Activated CD4-positive, alpha-beta T cell treated with anti-CD3 and anti-CD28 coated beads for 48 hours (primary cell): ENCODE data around the gene FRMD3.
"Not testable (repeated sequence)": the region's sequence is repeated elsewhere in the genome, so short reads cannot be mapped to it uniquely, and the experiment has no call there.

ENCODE experiments used
- DNase-seq: peaks from one replicate; pipeline ENCODE4 v3.0.0-alpha.2; 2020

FRMD3 gene

GRCh38 chr9:83384214-83384613 lies 154.0 kb downstream of the FRMD3 start:
- DNase-seq: no peak

DNA sequence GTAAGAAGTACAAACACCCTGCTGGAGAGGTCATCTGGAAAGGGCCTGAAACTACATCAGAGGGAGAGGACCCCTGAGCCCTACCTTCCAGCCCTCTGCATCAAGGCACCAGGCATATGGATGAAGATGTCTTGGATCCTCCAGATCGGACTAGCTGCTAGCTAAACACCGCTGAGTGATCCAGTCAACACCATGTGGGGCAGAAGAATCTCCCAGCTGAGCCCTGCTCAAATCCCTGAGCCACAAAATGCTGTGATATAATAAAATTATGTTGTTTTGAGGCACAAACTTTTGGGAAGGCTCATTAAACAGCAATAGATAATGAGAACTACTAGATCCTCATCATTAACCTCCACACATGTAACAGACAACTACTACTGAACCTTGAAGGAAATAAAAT lies 155.2 kb downstream of the FRMD3 start:
- no peak for DNase-seq

DNA sequence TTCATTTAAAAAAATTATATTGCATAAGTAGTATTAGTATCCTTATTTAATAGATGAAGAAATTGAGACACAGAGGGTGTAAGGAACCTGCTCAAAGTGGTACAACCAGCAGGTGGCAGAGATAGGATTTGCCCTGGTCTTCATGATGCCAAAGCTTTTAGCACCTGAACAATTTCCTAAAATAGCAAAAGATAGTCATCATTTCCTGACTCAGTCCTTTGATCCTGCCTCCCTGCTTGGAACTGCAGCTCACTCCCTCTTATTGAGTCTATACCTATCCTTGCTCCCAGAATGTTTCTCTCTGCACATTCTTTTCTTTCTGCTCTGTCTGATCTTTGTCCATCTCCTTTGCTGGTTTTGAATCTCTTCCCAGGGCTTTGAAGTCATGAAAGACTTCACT lies 155.8 kb downstream of the FRMD3 start:
- no peak for DNase-seq

DNA sequence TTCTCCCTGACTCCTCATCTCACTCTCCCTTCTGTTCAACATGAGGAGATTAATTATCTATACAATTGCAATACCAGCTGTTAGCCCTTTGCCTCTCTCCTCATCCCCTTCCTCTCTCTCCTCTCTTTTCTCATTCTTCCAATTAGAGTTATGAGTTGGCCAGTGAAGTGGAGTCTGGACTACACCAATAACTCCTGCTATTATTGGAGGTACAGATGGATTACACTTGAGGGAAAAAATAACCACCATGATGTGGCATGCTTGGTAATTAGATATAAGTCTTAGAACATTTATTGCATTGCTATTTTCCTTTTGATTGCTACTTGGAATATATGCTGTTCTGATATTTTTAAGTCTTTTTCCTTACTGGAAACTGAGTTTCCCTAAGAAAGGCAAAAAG lies 159.2 kb downstream of the FRMD3 start:
- DNase-seq: no peak

- DNase-seq: no peak
These were observed 165.2 kb downstream of the FRMD3 start for GRCh38 chr9:83372957-83373356.

DNA sequence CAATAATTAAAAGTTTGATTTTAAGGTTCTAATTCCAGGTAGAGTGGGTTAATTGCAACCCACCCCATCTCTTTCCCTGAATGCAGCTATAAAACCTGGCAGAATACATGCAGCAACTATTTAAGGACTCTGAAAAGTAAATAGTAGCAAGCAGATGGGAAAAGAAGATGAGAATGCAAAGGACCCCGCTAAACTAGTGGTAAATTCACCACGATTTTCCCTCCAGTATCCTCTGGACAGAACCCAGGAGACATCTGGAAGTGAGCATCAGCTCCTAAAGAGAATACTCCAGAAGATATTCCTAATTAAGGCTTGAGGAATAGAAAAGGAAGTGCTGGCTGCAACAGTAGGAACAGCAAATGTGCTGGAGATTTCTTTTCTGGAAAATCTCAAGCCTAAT lies 170.9 kb downstream of the FRMD3 start:
- no peak for DNase-seq

DNA sequence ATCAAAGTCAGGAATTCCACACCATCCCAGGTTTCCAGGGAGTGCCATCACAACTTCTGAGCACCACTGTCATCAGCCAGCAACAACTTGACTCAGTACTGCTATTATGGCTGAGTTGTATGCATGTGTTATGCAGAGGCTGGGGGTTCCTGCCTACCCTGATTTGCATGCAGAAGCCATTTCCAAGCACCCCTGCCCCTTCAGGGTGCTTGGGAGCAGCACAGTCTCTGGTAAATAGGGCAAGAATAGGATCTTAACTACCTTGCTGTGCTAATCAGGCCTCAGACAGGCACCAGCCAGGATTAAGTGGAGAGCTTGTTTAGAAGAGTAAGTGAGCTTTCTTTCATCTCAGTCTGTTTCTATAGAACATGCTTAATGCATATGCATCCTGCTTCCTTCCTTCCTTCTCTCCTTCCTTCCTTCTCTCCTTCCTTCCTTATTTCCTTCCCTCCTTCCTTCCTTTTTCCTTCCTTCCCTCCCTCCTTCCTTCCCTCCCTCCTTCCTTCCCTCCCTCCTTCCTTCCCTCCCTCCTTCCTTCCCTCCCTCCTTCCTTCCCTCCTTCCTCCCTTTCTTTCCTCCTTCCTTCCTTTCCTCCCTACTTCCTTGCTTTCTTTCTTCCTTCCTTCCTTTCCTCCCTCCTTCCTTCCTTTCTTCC lies 175.7 kb downstream of the FRMD3 start:
- DNase-seq: no peak

- no peak for DNase-seq
These were observed 179.2 kb downstream of the FRMD3 start for GRCh38 chr9:83359039-83359438.

- DNase-seq: not testable (repeated sequence)
These were observed 179.7 kb downstream of the FRMD3 start for GRCh38 chr9:83358493-83358892.

GRCh38 chr9:83355729-83356151 lies 182.5 kb downstream of the FRMD3 start:
- no peak for DNase-seq

DNA sequence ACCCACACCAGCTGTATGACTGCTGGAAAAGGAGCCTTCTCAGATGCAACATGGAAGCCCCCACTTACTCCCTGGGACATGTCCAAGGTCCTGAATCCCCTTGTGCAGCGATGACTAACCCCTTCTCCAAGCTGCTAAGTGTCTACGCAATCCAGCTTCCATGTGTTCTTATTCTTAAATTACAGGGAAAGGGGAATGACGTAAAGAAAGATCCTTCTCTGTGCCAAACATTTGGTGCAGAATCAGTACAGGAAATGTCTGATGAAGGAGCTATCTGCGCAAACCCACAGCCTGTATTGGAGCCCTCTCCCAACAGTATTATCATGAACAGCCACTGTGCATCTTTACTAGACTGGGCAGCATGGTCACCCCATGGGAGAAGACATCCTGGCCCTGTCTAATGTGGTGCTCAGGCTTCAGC lies 183.2 kb downstream of the FRMD3 start:
- no peak for DNase-seq

- DNase-seq: no peak
These were observed 189.2 kb downstream of the FRMD3 start for GRCh38 chr9:83349031-83349430.

DNA sequence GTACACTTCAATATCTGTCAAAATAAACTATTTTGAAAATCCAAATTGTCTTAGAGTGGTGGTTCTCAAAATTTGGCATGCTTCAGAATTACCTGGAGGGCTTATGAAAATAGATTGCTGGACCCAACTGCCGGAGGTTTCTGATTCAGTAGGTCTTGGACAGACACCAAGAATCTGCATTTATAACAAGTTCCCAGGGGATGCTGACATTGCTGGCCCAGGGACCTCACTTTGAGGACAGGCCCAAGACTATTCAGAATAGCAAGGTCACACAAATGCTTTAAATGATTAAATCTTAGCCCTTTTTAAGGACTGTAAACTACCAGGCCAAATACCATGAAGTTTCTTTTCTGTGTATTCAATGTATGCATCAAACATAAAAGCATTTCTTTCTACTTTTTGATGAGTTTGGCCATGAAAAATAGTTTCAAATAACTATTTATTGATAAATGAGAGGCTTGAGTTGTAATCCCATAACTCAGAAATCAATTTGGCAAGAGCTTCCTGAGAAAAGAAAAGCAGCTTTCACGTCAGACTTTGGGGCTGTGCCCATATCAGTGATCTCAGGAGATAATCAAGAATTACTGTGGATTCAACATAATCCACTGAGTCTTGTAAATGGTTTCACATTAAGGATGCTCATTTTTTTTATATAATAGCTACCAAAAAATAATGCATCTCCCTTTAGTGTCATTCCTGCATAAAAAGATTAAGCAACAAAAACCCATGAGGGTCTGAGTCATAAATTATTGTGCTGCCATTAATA lies 191.4 kb downstream of the FRMD3 start:
- no peak for DNase-seq

DNA sequence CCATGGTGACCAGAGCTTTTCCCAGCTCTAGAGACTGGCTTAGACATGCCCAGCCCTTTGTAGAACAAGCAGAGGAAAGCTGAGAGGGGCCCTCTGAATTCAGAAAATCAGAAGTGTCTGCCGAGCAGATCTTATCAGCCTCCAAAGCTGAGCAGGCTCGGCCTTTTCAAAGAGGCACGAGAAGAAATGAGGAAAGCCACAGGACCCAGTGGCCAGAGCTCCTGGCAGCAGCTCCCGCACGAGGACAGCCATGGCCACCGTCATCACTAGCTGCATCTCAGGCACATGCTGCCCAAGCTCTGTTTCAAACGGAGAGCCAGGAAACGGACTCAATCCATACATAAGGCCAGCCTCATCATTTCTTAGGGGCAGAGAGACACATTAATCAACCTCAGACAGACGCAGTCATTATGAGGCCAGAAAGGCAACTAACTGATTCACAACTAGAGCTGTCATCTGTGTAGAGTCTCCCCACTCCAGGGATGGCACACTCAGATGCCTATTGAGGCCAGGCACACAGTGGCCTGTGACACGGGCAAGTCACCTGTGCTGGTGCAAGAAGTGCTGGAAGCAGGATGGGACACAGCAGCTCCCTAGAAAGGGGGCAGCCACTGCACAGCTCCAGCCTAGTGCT lies 194.7 kb downstream of the FRMD3 start:
- DNase-seq: no peak

DNA sequence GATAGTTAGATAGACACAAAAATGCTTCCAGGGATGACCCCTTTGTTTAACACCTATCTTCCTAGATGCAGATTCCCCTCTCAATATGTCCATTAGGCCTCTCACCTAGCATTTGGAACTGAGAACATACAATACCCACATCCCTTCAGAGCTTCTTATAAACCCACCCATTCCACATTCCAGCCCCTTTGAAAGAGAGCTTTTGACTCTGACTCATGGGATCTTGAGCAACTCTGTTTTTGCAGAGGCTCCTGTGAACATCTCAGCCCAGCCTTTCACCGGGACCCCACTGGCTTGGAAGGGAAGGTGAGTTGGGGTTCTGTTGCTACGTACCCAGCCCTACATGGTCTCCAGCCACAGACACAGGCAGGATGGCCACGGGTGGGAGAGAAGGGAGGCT lies 195.5 kb downstream of the FRMD3 start:
- no peak for DNase-seq

- no peak for DNase-seq
These were observed 196.2 kb downstream of the FRMD3 start for GRCh38 chr9:83342006-83342405.

GRCh38 chr9:83340451-83340850 lies 197.8 kb downstream of the FRMD3 start:
- DNase-seq: no peak

- DNase-seq: no peak
These were observed 198.8 kb downstream of the FRMD3 start for GRCh38 chr9:83339435-83339834.

GRCh38 chr9:83336706-83337105 lies 201.5 kb downstream of the FRMD3 start:
- DNase-seq: no peak

GRCh38 chr9:83334320-83334719 lies 203.9 kb downstream of the FRMD3 start:
- peak; percentile 86 for DNase-seq

GRCh38 chr9:83330207-83331196 lies 207.7 kb downstream of the FRMD3 start:
- DNase-seq: no peak

DNA sequence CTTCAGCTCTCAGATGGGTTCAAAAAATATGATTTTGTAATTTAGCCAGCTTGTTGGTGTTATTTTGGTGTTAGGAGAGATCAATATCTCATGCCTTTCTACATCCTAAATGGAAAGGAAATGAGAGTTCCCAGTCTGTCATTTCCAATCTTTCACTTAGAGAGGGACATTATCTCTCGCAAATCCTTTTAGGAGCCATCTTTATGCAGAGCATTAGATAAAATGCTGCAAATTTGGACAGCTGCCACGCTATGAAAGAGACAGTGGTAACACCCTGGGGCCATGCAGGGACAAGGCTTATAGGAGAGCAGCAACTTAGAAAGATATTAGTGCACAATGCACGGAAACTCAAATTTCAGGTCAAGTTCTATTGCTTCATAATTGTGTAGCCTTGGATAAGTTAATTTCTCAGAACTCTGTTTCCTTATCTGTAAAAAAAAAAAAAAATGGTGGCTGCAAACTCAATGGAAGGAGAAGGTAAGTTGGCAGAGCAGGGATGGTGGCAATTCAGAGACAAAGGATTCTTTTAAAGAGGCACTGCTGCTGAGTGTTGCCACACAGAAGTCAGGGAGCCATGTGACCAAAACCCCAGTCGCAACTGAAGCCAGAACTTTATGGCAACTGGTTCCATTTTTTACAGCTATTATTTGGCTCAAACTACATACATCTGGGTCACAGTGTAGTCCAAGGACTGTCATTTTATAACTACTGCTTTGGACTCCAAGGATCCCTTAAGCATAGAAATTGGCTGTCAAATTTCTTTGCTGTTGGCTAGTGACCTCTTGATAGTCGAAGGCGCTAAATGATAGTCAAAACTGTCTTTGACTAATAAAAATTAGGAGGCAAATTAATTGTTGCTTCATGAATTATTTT lies 210.2 kb downstream of the FRMD3 start:
- DNase-seq: no peak
